Fibroblast of lung (primary cell): ENCODE data around the gene SNAP47. TPM values are rescaled to one million over a fixed set of nuclear protein-coding genes. Genes with fewer than 3 reads are reported as not detected.
A peak's percentile ranks its signal among the peaks of the same experiment; 100 is the strongest.

ENCODE experiments used
- DNase-seq, 2 donors: peaks; one replicate each; pipeline versions ENCODE4 v3.0.0 to v3.0.0-alpha.2; 2010; ENCODE audit warnings: low read depth in 2 of 2
- H2AFZ ChIP-seq: 2 replicates; pipeline ENCODE4 v1.5.1; 2012; ENCODE audit warnings: low read length, control low read depth, inconsistent platforms
- H3K27ac ChIP-seq: 2 replicates; pipeline ENCODE4 v1.5.1; 2011; ENCODE audit warnings: low read length, control low read depth; ENCODE audit not compliant: insufficient read depth
- H3K27me3 ChIP-seq: 2 replicates; pipeline ENCODE4 v1.5.1; 2011; ENCODE audit warnings: mild to moderate bottlenecking, low read length; ENCODE audit not compliant: control insufficient read depth, insufficient read depth
- H3K36me3 ChIP-seq: 2 replicates; pipeline ENCODE4 v1.5.1; 2011; ENCODE audit warnings: low read length; ENCODE audit not compliant: control insufficient read depth, insufficient read depth
- H3K4me1 ChIP-seq: 2 replicates; pipeline ENCODE4 v1.5.1; 2011; ENCODE audit warnings: low read length; ENCODE audit not compliant: control insufficient read depth, insufficient read depth; ENCODE audit errors: extremely low read depth
- H3K4me2 ChIP-seq: 2 replicates; pipeline ENCODE4 v1.5.1; 2011; ENCODE audit warnings: low read length, control low read depth; ENCODE audit not compliant: insufficient read depth; ENCODE audit errors: extremely low read depth
- H3K4me3 ChIP-seq, 4 experiments: fragments of 200-600 bp in 1 of 4; sonication (generic) in 1 of 4; replicated peaks in 1 of 4; 2 replicates each; pipeline ENCODE4 v1.5.1; 2011 to 2016; ENCODE audit warnings: low read length in 4 of 4, low read depth in 3 of 4, mild to moderate bottlenecking in 3 of 4, control low read depth in 2 of 4, inconsistent platforms in 1 of 4, mixed read lengths in 1 of 4; ENCODE audit not compliant: insufficient read depth in 1 of 4; ENCODE audit errors: control extremely low read depth in 1 of 4
- H3K79me2 ChIP-seq: 2 replicates; pipeline ENCODE4 v1.5.1; 2012; ENCODE audit warnings: mild to moderate bottlenecking, low read length, inconsistent platforms; ENCODE audit not compliant: control insufficient read depth, insufficient read depth
- H3K9ac ChIP-seq: 2 replicates; pipeline ENCODE4 v1.5.1; 2011; ENCODE audit warnings: mild to moderate bottlenecking, low read length, control low read depth; ENCODE audit not compliant: insufficient read depth
- H3K9me3 ChIP-seq: 2 replicates; pipeline ENCODE4 v1.5.1; 2012; ENCODE audit warnings: low read depth, low read length; ENCODE audit not compliant: control insufficient read depth, insufficient read depth
- H4K20me1 ChIP-seq: 2 replicates; pipeline ENCODE4 v1.5.1; 2011; ENCODE audit warnings: low read length; ENCODE audit not compliant: control insufficient read depth, insufficient read depth; ENCODE audit errors: extremely low read depth
- EZH2 ChIP-seq: IDR thresholded peaks from 2 replicates; pipeline ENCODE4 v1.5.1; 2012; ENCODE audit warnings: low read length, control low read depth, mild to moderate bottlenecking; ENCODE audit errors: missing control alignments
- polyA plus RNA-seq, 2 donors: library from polyadenylated mRNA; depleted of rRNA in 1 of 2; stranded (reverse) in 1 of 2; unstranded in 1 of 2; fragments of >200 nt; gene quantifications; 2 replicates each; pipeline ENCODE4 v1.2.1, GENCODE V29; 2011 to 2012; ENCODE audit warnings: missing spikeins in 1 of 2
- total RNA-seq: library from RNA; depleted of rRNA; stranded (reverse); fragments of >200 nt; gene quantifications from 2 replicates; pipeline ENCODE4 v1.2.1, GENCODE V29; 2014
- TF ChIP-seq, protein P1 (sequence below), 2 donors: IDR thresholded peaks in 1 of 2; conservative IDR thresholded peaks in 1 of 2; 1 replicate in 1 of 2; 2 replicates in 1 of 2; pipeline ENCODE4 v1.5.1; 2011 to 2012; ENCODE audit warnings: low read length in 2 of 2, control low read depth in 1 of 2, inconsistent platforms in 1 of 2, low read depth in 1 of 2, mild to moderate bottlenecking in 1 of 2

Gene SNAP47
- total and polyA plus RNA-seq, 2 donors (not counting 1 experiment from before 2014, with no cell fraction given), result 32.4 to 66.9 TPM

DNA sequence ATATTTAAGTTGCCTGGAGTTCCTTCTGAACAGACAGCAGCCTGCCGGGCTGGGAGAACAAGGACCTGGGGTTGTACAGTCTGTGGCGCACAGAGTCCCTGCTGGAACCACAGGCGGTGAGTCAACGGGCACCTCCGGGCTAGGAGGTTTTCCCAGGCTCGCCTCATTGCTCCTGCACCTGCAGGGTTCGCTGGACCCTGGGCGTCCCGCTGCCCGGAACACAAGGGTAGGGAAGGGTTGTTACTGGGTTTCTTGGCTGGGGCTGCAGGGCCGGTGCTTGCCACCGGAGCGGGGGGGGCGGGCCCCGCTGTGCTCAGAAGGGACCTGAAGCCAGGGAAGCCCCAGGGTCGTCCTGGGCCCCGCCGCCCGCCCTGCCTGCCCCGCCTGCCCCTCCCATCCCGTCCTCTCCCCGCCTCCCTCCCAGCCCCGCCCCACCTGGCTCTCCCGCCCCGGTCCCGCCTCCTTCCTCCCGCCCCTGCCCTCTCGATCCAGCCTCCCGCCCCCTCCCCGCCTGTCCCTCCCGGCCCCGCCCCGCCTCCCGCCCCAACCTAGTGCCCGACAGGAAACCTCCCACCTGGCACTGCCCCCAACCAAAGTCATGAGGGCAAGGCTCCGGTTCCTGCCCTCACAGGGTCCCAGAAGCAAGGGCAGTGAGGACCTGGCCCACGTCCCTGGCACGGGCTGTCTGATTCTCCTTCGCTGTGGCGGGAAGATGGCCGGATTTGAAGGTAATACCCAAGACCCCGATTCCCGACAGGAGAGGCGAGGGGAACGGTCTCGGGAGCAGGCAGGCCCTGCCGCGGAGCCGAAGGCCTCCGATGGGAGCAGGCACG, 7.0 kb upstream of the SNAP47 start:
- H3K9ac ChIP-seq, result peak overlapping the region; percentile 37
- H3K27me3 ChIP-seq, result no peaks in the 10 kb centered on the region
- peaks cover under 1% of the 10 kb centered on the region for H3K79me2 ChIP-seq
- no peaks in the 10 kb centered on the region for H3K9me3 ChIP-seq
- no peak overlapping the region for H3K27ac ChIP-seq
- H3K36me3 ChIP-seq, result peaks cover 5% of the 10 kb centered on the region
- peak; percentile 31 to 62 for DNase-seq
- H4K20me1 ChIP-seq, result no peaks in the 10 kb centered on the region
- H3K4me2 ChIP-seq, result peak overlapping the region; percentile 88
- no peak overlapping the region for H2AFZ ChIP-seq
- no peak for TF ChIP-seq EZH2
- TF ChIP-seq, protein P1, sequence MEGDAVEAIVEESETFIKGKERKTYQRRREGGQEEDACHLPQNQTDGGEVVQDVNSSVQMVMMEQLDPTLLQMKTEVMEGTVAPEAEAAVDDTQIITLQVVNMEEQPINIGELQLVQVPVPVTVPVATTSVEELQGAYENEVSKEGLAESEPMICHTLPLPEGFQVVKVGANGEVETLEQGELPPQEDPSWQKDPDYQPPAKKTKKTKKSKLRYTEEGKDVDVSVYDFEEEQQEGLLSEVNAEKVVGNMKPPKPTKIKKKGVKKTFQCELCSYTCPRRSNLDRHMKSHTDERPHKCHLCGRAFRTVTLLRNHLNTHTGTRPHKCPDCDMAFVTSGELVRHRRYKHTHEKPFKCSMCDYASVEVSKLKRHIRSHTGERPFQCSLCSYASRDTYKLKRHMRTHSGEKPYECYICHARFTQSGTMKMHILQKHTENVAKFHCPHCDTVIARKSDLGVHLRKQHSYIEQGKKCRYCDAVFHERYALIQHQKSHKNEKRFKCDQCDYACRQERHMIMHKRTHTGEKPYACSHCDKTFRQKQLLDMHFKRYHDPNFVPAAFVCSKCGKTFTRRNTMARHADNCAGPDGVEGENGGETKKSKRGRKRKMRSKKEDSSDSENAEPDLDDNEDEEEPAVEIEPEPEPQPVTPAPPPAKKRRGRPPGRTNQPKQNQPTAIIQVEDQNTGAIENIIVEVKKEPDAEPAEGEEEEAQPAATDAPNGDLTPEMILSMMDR (conservative IDR thresholded peaks at IDR 0.05 in 1 of 2, IDR thresholded peaks at IDR 0.05 in 1 of 2; ENCODE audit: low read depth in 1 of 2, low read length in 2 of 2), result no peak
- H3K4me3 ChIP-seq, result peak overlapping the region; percentile 32 to 61 (median 52)
- H3K4me1 ChIP-seq, result no peaks in the 10 kb centered on the region

DNA sequence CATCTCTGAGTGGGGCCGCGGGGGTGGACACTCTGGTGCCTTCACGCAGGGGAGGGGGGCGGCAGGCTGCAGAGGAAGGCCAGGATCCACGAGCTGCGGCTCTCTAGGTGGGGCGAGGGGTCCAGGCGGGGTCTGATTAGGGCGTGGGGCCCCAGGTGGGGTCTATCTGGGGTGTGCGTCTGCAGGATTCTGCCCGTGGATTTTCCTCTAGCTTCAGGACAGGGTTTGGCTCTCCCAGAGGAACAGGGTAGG, 6.4 kb upstream of the SNAP47 start:
- H3K9me3 ChIP-seq, result no peaks in the 10 kb centered on the region
- H3K36me3 ChIP-seq, result peaks cover 6% of the 10 kb centered on the region
- H3K4me2 ChIP-seq, result peak overlapping the region; percentile 88
- H3K4me3 ChIP-seq, result peak overlapping the region; percentile 32 to 61 (median 52)
- no peaks in the 10 kb centered on the region for H4K20me1 ChIP-seq
- H3K4me1 ChIP-seq, result no peaks in the 10 kb centered on the region
- no peak overlapping the region for H3K9ac ChIP-seq
- no peak overlapping the region for H2AFZ ChIP-seq
- peaks cover 6% of the 10 kb centered on the region for H3K79me2 ChIP-seq
- H3K27me3 ChIP-seq, result no peaks in the 10 kb centered on the region
- no peak for DNase-seq
- no peak for TF ChIP-seq EZH2
- TF ChIP-seq, protein P1 (conservative IDR thresholded peaks at IDR 0.05 in 1 of 2, IDR thresholded peaks at IDR 0.05 in 1 of 2; ENCODE audit: low read depth in 1 of 2, low read length in 2 of 2), result no peak
- no peak overlapping the region for H3K27ac ChIP-seq

- H3K9me3 ChIP-seq, result no peaks in the 10 kb centered on the region
- no peak overlapping the region for H3K27ac ChIP-seq
- no peaks in the 10 kb centered on the region for H3K4me1 ChIP-seq
- no peaks in the 10 kb centered on the region for H4K20me1 ChIP-seq
- peak overlapping the region in 2 of 4 experiments; percentile 56 to 61 for H3K4me3 ChIP-seq
- DNase-seq, result no peak
- H3K36me3 ChIP-seq, result peaks cover 6% of the 10 kb centered on the region
- no peak overlapping the region for H3K9ac ChIP-seq
- TF ChIP-seq EZH2, result no peak
- TF ChIP-seq, protein P1 (conservative IDR thresholded peaks at IDR 0.05 in 1 of 2, IDR thresholded peaks at IDR 0.05 in 1 of 2; ENCODE audit: low read depth in 1 of 2, low read length in 2 of 2), result no peak
- peak overlapping the region; percentile 3 for H3K4me2 ChIP-seq
- peaks cover 11% of the 10 kb centered on the region for H3K79me2 ChIP-seq
- H3K27me3 ChIP-seq, result no peaks in the 10 kb centered on the region
- no peak overlapping the region for H2AFZ ChIP-seq
These were observed 5.9 kb upstream of the SNAP47 start for GRCh38 chr1:227729144-227729880.
